SU-DHL-6 (cell line): ENCODE measurements around the gene SORCS2.

Source experiments
- H2AFZ ChIP-seq: fragments of 200-600 bp; sonication (generic); 2 replicates; pipeline ENCODE4 v1.6.1; 2014; ENCODE audit warnings: low read depth, mild to moderate bottlenecking, moderate library complexity, mixed read lengths, antibody characterized with exemption, low read length; ENCODE audit not compliant: severe bottlenecking
- H3F3A ChIP-seq: fragments of 200-600 bp; shearing (Covaris generic); 2 replicates; pipeline ENCODE4 v1.6.0; 2016; ENCODE audit warnings: antibody characterized with exemption, mild to moderate bottlenecking; ENCODE audit not compliant: insufficient read depth
- H3K27ac ChIP-seq: fragments of 200-600 bp; sonication (generic); 2 replicates; pipeline ENCODE4 v1.5.1; 2016; ENCODE audit warnings: low read depth, mild to moderate bottlenecking, low read length, moderate library complexity, mixed read lengths
- H3K27me3 ChIP-seq: fragments of 200-600 bp; sonication (generic), shearing (Covaris generic); 2 replicates; pipeline ENCODE4 v1.6.0; 2014; ENCODE audit warnings: mild to moderate bottlenecking, low read length
- H3K36me3 ChIP-seq: fragments of 200-600 bp; sonication (generic); 2 replicates; pipeline ENCODE4 v1.6.1; 2014; ENCODE audit warnings: mild to moderate bottlenecking, low read length, mixed read lengths
- H3K4me2 ChIP-seq: fragments of 300-600, 200-600 bp; shearing (Covaris generic), sonication (generic); 2 replicates; pipeline ENCODE4 v1.6.0; 2014; ENCODE audit warnings: low read length, low read depth, mild to moderate bottlenecking; ENCODE audit not compliant: poor library complexity, severe bottlenecking
- H3K4me3 ChIP-seq: fragments of 200-600 bp; sonication (generic); 2 replicates; pipeline ENCODE4 v1.5.1; 2014; ENCODE audit warnings: antibody characterized with exemption, low read length, mild to moderate bottlenecking, mixed read lengths; ENCODE audit not compliant: insufficient read depth, poor library complexity, severe bottlenecking
- H3K79me2 ChIP-seq: fragments of 200-600 bp; sonication (generic); 2 replicates; pipeline ENCODE4 v1.6.1; 2014; ENCODE audit warnings: mild to moderate bottlenecking, low read length, moderate library complexity; ENCODE audit not compliant: insufficient read depth
- H3K9ac ChIP-seq: fragments of 200-600 bp; sonication (generic); 2 replicates; pipeline ENCODE4 v1.7.0; 2014; ENCODE audit warnings: mild to moderate bottlenecking, low read length
- H3K9me2 ChIP-seq: fragments of 200-600 bp; sonication (generic); replicated peaks from 2 replicates; pipeline ENCODE4 v1.6.1; 2014; ENCODE audit warnings: low read length; ENCODE audit not compliant: insufficient read depth
- H3K9me3 ChIP-seq: fragments of 200-600 bp; sonication (generic); 2 replicates; pipeline ENCODE4 v1.6.1; 2014; ENCODE audit warnings: low read length, mixed read lengths; ENCODE audit not compliant: insufficient read depth
- H4K20me1 ChIP-seq: fragments of 200-600 bp; sonication (generic); 2 replicates; pipeline ENCODE4 v1.6.1; 2014; ENCODE audit warnings: low read depth, mild to moderate bottlenecking, antibody characterized with exemption, low read length, moderate library complexity, mixed read lengths
- EZH2phosphoT487 ChIP-seq: fragments of 200-600 bp; sonication (generic), shearing (Covaris generic); conservative IDR thresholded peaks from 2 replicates; pipeline ENCODE4 v1.6.1; 2018; ENCODE audit warnings: mild to moderate bottlenecking, antibody characterized with exemption, low read length, moderate library complexity, mixed read lengths
- TF ChIP-seq, protein P1 (sequence below): fragments of 200-600 bp; sonication (generic); IDR thresholded peaks from one replicate; pipeline ENCODE4 v1.5.1; 2017; ENCODE audit warnings: antibody characterized with exemption, mild to moderate bottlenecking, low read length, moderate library complexity; ENCODE audit not compliant: insufficient read depth, poor library complexity, severe bottlenecking

SORCS2 gene

GRCh38 chr4:7777871-7778509 lies 585.7 kb downstream of the SORCS2 start:
- Histone ChIP-seq H3K79me2 (no peaks in the 10 kb centered on the region), H4K20me1 (no peaks in the 10 kb centered on the region), H3F3A (no peaks in the 10 kb centered on the region), H3K27ac (no peak overlapping the region), H3K4me2 (no peak overlapping the region), H3K9me2 (no peaks in the 10 kb centered on the region), H3K27me3 (no peaks in the 10 kb centered on the region), H3K9me3 (no peaks in the 10 kb centered on the region), H3K36me3 (no peaks in the 10 kb centered on the region), H2AFZ (no peak overlapping the region), H3K9ac (no peak overlapping the region), H3K4me3 (no peak overlapping the region)
- TF ChIP-seq, protein P1, sequence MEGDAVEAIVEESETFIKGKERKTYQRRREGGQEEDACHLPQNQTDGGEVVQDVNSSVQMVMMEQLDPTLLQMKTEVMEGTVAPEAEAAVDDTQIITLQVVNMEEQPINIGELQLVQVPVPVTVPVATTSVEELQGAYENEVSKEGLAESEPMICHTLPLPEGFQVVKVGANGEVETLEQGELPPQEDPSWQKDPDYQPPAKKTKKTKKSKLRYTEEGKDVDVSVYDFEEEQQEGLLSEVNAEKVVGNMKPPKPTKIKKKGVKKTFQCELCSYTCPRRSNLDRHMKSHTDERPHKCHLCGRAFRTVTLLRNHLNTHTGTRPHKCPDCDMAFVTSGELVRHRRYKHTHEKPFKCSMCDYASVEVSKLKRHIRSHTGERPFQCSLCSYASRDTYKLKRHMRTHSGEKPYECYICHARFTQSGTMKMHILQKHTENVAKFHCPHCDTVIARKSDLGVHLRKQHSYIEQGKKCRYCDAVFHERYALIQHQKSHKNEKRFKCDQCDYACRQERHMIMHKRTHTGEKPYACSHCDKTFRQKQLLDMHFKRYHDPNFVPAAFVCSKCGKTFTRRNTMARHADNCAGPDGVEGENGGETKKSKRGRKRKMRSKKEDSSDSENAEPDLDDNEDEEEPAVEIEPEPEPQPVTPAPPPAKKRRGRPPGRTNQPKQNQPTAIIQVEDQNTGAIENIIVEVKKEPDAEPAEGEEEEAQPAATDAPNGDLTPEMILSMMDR = no peak
- TF ChIP-seq EZH2phosphoT487 = no peak

DNA sequence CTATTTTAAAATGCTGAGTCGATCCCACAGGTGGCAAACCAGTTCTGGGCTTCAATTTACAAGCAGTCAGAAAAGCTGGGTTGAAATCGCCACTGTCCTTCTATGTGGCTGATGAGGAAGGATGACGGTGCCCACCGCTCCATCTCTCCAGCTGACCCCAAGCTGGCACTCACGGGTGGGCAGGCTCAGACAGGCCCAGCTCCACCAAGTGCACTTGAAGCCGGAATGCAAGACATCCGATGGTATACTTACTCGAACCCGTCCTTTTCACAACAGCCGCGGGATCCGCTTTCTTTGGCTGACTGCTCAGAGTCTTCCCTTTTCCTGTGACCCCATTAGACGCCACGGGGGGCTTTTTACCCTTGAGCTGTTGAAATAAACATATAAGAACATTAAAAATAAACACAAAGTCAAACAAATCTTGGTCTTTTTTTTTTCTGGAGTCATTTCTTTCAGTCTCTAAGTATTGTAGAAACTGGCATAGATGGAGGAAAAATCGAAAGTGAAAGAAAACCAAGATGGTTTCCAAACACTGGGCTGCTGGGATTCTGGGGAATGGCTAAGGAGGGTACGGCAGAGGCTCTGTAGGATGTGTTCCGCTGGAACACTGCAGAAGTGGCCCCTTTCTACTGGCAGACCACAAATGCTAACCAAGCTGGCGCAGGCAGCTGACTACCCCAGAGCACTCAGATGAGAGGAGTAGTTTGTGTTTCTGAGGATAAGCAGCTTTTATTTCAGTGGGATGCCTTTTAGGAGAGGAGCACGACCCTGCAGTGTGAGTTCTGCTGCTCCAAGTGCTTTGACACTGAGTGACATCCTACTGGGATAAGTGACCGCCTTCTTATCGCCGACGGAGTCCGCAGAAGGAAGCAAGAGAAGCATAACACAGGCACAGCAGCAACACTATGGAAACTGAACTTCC lies 586.4 kb downstream of the SORCS2 start:
- H3K4me3 ChIP-seq = no peak overlapping the region
- H3K27ac ChIP-seq = no peak overlapping the region
- H3K9me2 ChIP-seq = no peaks in the 10 kb centered on the region
- H3K4me2 ChIP-seq = no peak overlapping the region
- H3K9me3 ChIP-seq = no peaks in the 10 kb centered on the region
- no peaks in the 10 kb centered on the region for H3F3A ChIP-seq
- no peaks in the 10 kb centered on the region for H3K27me3 ChIP-seq
- no peaks in the 10 kb centered on the region for H3K36me3 ChIP-seq
- no peaks in the 10 kb centered on the region for H4K20me1 ChIP-seq
- no peaks in the 10 kb centered on the region for H3K79me2 ChIP-seq
- no peak overlapping the region for H2AFZ ChIP-seq
- no peak overlapping the region for H3K9ac ChIP-seq
- TF ChIP-seq, protein P1 = no peak
- TF ChIP-seq EZH2phosphoT487 = no peak

DNA sequence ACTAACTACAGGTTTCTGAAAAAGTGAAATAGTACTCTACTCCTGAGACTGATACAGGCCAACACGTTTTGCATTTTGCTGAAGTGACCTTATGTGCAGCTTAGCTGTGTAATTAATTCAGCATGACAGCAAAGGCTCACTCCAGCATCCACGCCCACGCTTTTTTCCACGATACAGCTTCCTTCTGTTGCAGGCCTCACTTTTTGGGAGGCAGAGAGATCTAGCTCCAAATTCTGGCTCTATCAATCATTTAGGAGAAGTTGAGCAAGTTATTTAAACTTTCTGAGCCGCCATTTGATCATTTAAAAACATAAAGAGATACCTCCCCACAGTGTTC lies 587.1 kb downstream of the SORCS2 start:
- Histone ChIP-seq H3K36me3 (no peaks in the 10 kb centered on the region), H3K4me2 (no peak overlapping the region), H3K4me3 (no peak overlapping the region), H3K9me3 (no peaks in the 10 kb centered on the region), H3K27me3 (no peaks in the 10 kb centered on the region), H4K20me1 (no peaks in the 10 kb centered on the region), H3F3A (no peaks in the 10 kb centered on the region), H3K27ac (no peak overlapping the region), H3K9ac (no peak overlapping the region), H2AFZ (no peak overlapping the region), H3K9me2 (no peaks in the 10 kb centered on the region), H3K79me2 (no peaks in the 10 kb centered on the region)
- no peak for TF ChIP-seq EZH2phosphoT487
- TF ChIP-seq, protein P1 = no peak
